SU-DHL-6 (cell line): Measurements from ENCODE around the gene GPR152.

Experiments used
- CTCF ChIP-seq: fragments of 200-600 bp; sonication (generic); IDR thresholded peaks from one replicate; pipeline ENCODE4 v1.5.1; 2017; ENCODE audit warnings: antibody characterized with exemption, mild to moderate bottlenecking, low read length, moderate library complexity; ENCODE audit not compliant: insufficient read depth, poor library complexity, severe bottlenecking
- EZH2phosphoT487 ChIP-seq: fragments of 200-600 bp; sonication (generic), shearing (Covaris generic); conservative IDR thresholded peaks from 2 replicates; pipeline ENCODE4 v1.6.1; 2018; ENCODE audit warnings: mild to moderate bottlenecking, antibody characterized with exemption, low read length, moderate library complexity, mixed read lengths

- TF ChIP-seq EZH2phosphoT487 (no peak), CTCF (no peak)
Measured at GRCh38 chr11:67435727-67436458, 16.6 kb downstream of the GPR152 start.
